ENCODE measurements around the gene CHRM3.

The CHRM3 gene

GRCh38 chr1:239413916-239414315 lies 27.5 kb downstream of the CHRM3 start:
- DNase-seq (ENCODE audit: low read depth in 2 of 2) = no peak

GRCh38 chr1:239417221-239417620 lies 30.9 kb downstream of the CHRM3 start:
- no peak for DNase-seq (ENCODE audit: low read depth in 2 of 2)

GRCh38 chr1:239417986-239418640 lies 31.7 kb downstream of the CHRM3 start:
- DNase-seq (ENCODE audit: low read depth in 2 of 2) = no peak

- DNase-seq (ENCODE audit: low read depth in 2 of 2) = no peak
Measured at GRCh38 chr1:239418681-239419080, 32.3 kb downstream of the CHRM3 start.

GRCh38 chr1:239421811-239422210 lies 35.4 kb downstream of the CHRM3 start:
- DNase-seq (ENCODE audit: low read depth in 2 of 2) = no peak

- no peak for DNase-seq (ENCODE audit: low read depth in 2 of 2)
Measured at GRCh38 chr1:239422818-239423217, 36.5 kb downstream of the CHRM3 start.

- no peak for DNase-seq (ENCODE audit: low read depth in 2 of 2)
Measured at GRCh38 chr1:239426821-239427475, 40.6 kb downstream of the CHRM3 start.

- DNase-seq (ENCODE audit: low read depth in 2 of 2) = no peak
Measured at GRCh38 chr1:239427712-239428111, 41.3 kb downstream of the CHRM3 start.

GRCh38 chr1:239428120-239428710 lies 41.8 kb downstream of the CHRM3 start:
- no peak for DNase-seq (ENCODE audit: low read depth in 2 of 2)

- DNase-seq (ENCODE audit: low read depth in 2 of 2) = no peak
Measured at GRCh38 chr1:239429163-239429562, 42.8 kb downstream of the CHRM3 start.

GRCh38 chr1:239432255-239432654 lies 45.9 kb downstream of the CHRM3 start:
- no peak for DNase-seq (ENCODE audit: low read depth in 2 of 2)

GRCh38 chr1:239434181-239434580 lies 47.8 kb downstream of the CHRM3 start:
- DNase-seq (ENCODE audit: low read depth in 2 of 2) = no peak
